PC-9 (cell line): Measurements from ENCODE around the gene CARMIL1.

Source experiments
- CTCF ChIP-seq: fragments of 200-600 bp; sonication (generic); conservative IDR thresholded peaks from 2 replicates; pipeline ENCODE4 v1.6.1; 2017; ENCODE audit warnings: mixed run types, antibody characterized with exemption, mild to moderate bottlenecking, moderate library complexity
- EZH2 ChIP-seq: fragments of 200-600 bp; sonication (generic); IDR thresholded peaks from 2 replicates; pipeline ENCODE4 v1.8.0; 2017; ENCODE audit warnings: antibody characterized with exemption, low read depth

DNA sequence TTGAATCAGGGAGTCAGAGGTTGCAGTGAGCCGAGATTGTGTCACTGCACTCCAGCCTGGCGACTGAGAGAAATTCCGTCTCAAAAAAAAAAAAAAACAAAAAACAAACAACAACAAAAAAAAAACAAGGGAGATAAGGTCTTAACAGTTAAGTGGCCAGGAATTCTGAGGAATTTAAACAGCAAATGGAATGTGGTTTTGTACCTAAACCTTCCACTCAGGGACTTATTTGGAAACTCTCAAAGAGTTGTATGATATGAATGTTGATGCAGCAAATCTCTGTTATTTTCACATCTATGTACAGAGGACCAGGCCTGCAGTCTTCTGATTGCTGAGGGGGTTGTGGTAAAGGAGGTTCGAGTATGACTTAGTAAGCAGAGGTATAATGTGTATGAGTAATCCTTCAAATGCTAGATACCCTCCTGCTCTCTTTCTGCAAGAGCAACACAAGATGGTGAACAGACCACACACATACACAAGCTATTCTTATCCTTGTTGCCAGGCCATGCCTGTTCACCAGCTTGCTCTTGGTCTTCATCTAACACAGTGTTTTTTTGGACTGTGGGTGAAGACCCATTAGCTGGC lies 197.9 kb downstream of the CARMIL1 start:
- TF ChIP-seq CTCF: no peak
- TF ChIP-seq EZH2: no peak
